GM19395 (cell line): ENCODE data around the gene AREG.

Experiments
- ATAC-seq: cut with Tn5 transposase; IDR thresholded peaks from one replicate; pipeline ENCODE4 v1.9.1; 2021; ENCODE audit warnings: mild to moderate bottlenecking, moderate library complexity; ENCODE audit not compliant: unreplicated experiment

AREG gene

DNA sequence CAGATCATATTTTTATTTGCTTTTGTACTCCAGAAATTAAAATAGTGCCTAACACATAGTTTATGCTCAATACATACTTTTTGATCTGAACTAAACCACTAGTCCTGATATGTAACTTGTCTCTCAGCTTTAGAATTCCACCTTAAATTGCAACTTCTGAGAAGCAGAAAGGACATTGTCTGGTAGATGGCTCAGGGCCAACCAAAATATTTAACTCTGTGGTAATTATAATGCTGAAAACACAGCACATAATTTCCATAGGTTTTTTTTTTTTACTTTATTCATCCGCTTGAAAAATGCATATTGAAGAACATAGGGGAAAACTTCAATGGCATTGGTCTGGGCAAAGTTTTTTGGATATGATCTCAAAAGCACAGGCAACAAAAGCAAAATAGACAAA is 59.3 kb downstream of the AREG start:
- ATAC-seq: no peak
